Omental fat pad (tissue), 4 donors: ENCODE measurements around the gene SLC25A51. TPM values are rescaled to one million over a fixed set of nuclear protein-coding genes. Genes with fewer than 3 reads are reported as not detected.
A peak's percentile ranks its signal among the peaks of the same experiment; 100 is the strongest.
"Not testable (repeated sequence)": the region's sequence is repeated elsewhere in the genome, so short reads cannot be mapped to it uniquely, and the experiment has no call there.

Experiments
- ATAC-seq: fragments of 150-250 bp; one replicate; pipeline ENCODE4 v1.9.1; 2016; ENCODE audit warnings: mild to moderate bottlenecking, moderate library complexity; ENCODE audit not compliant: low FRiP score
- DNase-seq: peaks from one replicate; pipeline ENCODE4 v3.0.0-alpha.2; 2019; ENCODE audit warnings: low spot score
- CTCF ChIP-seq, 3 donors: fragments of 450-650 bp; IDR thresholded peaks; one replicate each; pipeline ENCODE4 v1.5.1; 2016 to 2017; ENCODE audit warnings: antibody characterized with exemption in 3 of 3, mild to moderate bottlenecking in 3 of 3, moderate library complexity in 2 of 3
- total RNA-seq, 4 donors: library from RNA; depleted of rRNA; stranded (reverse); fragments of >200 nt; gene quantifications; one replicate each; pipeline ENCODE4 v1.1.0, GENCODE V29; 2016

The SLC25A51 gene
- total RNA-seq, 4 donors from 2014 or later, result 34.5 to 59.1 (median 52.0) TPM

GRCh38 chr9:37904445-37905130 is 661 bp upstream of the SLC25A51 start:
- ATAC-seq, result peak; percentile 29
- no peak for TF ChIP-seq CTCF (IDR thresholded peaks at IDR 0.05)
- no peak for DNase-seq

GRCh38 chr9:37902796-37903646 is 906 bp downstream of the SLC25A51 start:
- DNase-seq (no peak), ATAC-seq (no peak)

GRCh38 chr9:37902131-37902530 is 1.8 kb downstream of the SLC25A51 start:
- TF ChIP-seq CTCF (IDR thresholded peaks at IDR 0.05), result no peak
- DNase-seq (no peak), ATAC-seq (no peak)

More at GRCh38 chr9:37902796-37903646, 906 bp downstream of the SLC25A51 start:
- TF ChIP-seq CTCF (IDR thresholded peaks at IDR 0.05), result no peak

GRCh38 chr9:37899041-37899440 is 4.9 kb downstream of the SLC25A51 start:
- no peak for TF ChIP-seq CTCF (IDR thresholded peaks at IDR 0.05)
- ATAC-seq (no peak), DNase-seq (no peak)

- no peak for ATAC-seq
- no peak for DNase-seq
- TF ChIP-seq CTCF (IDR thresholded peaks at IDR 0.05), result no peak
These were observed 6.3 kb downstream of the SLC25A51 start for GRCh38 chr9:37897665-37898064.

- no peak for ATAC-seq
- no peak for DNase-seq
- TF ChIP-seq CTCF (IDR thresholded peaks at IDR 0.05), result no peak
These were observed 11.9 kb downstream of the SLC25A51 start for GRCh38 chr9:37892063-37892462.

- ATAC-seq, DNase-seq: not testable (repeated sequence)
These were observed 12.9 kb downstream of the SLC25A51 start for GRCh38 chr9:37891042-37891441.
